CD4-positive, alpha-beta T cell treated with Interferon gamma for 1 hour (primary cell): ENCODE measurements around the gene REXO1.

Experiments used
- DNase-seq: peaks from one replicate; pipeline ENCODE4 v3.0.0-alpha.2; 2020

Gene REXO1

DNA sequence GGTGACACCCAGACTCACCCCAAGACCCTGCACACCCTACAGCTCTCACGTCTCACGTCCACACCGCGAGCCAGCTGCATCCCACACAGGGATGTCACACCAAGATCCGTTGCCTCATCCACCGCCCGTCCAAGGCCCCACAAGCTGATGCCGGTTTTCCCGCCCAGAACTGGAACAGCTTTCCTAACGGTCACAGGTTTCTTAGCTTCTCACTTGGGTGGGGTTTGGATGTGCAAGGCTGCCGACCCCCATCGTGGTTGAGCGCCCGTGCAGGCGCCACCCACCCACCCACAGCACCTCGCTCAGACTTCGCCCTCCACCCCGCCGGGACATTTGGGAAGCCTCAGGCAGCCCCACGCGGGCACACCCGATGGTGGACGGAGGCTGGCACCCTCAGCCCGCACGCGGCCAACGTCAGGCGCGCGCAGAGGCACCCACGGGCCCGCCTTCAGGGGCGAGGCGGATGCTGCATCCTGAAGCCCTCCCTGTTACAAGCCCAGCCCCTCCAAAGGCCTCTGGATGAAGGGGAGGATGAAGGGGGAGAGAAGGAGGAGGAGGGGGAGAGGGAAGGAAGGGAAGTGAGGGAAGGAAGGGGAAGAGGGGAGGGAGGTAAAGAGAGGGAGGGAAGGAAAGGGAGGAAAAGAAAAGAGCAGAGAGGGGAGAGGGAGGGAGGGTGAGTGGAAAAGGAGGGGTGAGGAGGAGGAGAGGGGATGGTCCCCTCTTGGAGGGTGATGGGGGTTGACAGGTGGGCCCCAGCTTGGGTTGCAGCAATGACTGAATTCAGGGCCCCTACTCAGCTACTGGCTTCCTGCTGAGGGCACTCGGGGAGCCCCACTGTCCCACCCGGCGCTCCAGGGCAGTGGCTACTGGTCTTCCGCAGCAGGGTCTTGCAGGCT, 82.1 kb downstream of the REXO1 start:
- DNase-seq: no peak
